ENCODE data around the gene TAF1B. TPM values are rescaled to one million over a fixed set of nuclear protein-coding genes. Genes with fewer than 3 reads are reported as not detected.

The TAF1B gene
- total RNA-seq, 4 donors from 2014 or later: 0.80 to 18.9 (median 4.4) TPM; not detected in 1

GRCh38 chr2:9907402-9907801 is 64.1 kb downstream of the TAF1B start:
- H3K4me3 ChIP-seq: no peak overlapping the region
- H3K36me3 ChIP-seq: no peaks in the 10 kb centered on the region
- H3K27ac ChIP-seq: no peak overlapping the region
- 98 to 100% methylated on average over 2 to 7 of the region's 7 CpGs for WGBS, 2 donors (ENCODE audit: low coverage in 1 of 2)
- no peaks in the 10 kb centered on the region for H3K4me1 ChIP-seq
- DNase-seq: no peak
- in situ Hi-C loops (cut with MboI; ENCODE audit: low pct_ligation_motif_present in 1 of 4, low pct_unique_long_range_greater_than_20kb in 1 of 4, low sequenced_read_pairs in 3 of 4) (no loop called here), intact Hi-C loops (cut with DNase I; ENCODE audit: low total_unique reads) (no loop called here)
- no peak for TF ChIP-seq POLR2AphosphoS5 (IDR thresholded peaks at IDR 0.05)
- no peak for TF ChIP-seq EP300 (IDR thresholded peaks at IDR 0.05; ENCODE audit: low read depth)
- no peak for TF ChIP-seq POLR2A (IDR thresholded peaks at IDR 0.05)
- TF ChIP-seq CTCF (IDR thresholded peaks at IDR 0.05): no peak
- no peaks in the 10 kb centered on the region for H3K9me3 ChIP-seq
- H3K27me3 ChIP-seq: no peaks in the 10 kb centered on the region

- 97 to 100% methylated on average over 1 of the region's 1 CpG for WGBS, 2 donors (ENCODE audit: low coverage in 1 of 2)
- H3K4me1 ChIP-seq: no peaks in the 10 kb centered on the region
- no peaks in the 10 kb centered on the region for H3K9me3 ChIP-seq
- no peak overlapping the region for H3K27ac ChIP-seq
- no peak overlapping the region for H3K4me3 ChIP-seq
- H3K27me3 ChIP-seq: no peaks in the 10 kb centered on the region
- no peak for DNase-seq
- intact Hi-C loops (cut with DNase I; ENCODE audit: low total_unique reads): no loop called here
- peaks cover 0 to 5% (median 0%) of the 10 kb centered on the region in 4 donors for H3K36me3 ChIP-seq
- in situ Hi-C loops (cut with MboI; ENCODE audit: low pct_ligation_motif_present in 1 of 4, low pct_unique_long_range_greater_than_20kb in 1 of 4, low sequenced_read_pairs in 3 of 4): no loop called here
- TF ChIP-seq POLR2AphosphoS5 (IDR thresholded peaks at IDR 0.05) (no peak), POLR2A (IDR thresholded peaks at IDR 0.05) (no peak), CTCF (IDR thresholded peaks at IDR 0.05) (no peak), EP300 (IDR thresholded peaks at IDR 0.05; ENCODE audit: low read depth) (no peak)
Measured at GRCh38 chr2:9908639-9909038, 65.4 kb downstream of the TAF1B start.

- in situ Hi-C loops (cut with MboI; ENCODE audit: low pct_ligation_motif_present in 1 of 4, low pct_unique_long_range_greater_than_20kb in 1 of 4, low sequenced_read_pairs in 3 of 4): no loop called here
- intact Hi-C loops (cut with DNase I; ENCODE audit: low total_unique reads): no loop called here
- H3K4me3 ChIP-seq: no peak overlapping the region
- no peaks in the 10 kb centered on the region for H3K27me3 ChIP-seq
- 76 to 81% methylated on average over 2 of the region's 2 CpGs for WGBS, 2 donors (ENCODE audit: low coverage in 1 of 2)
- H3K36me3 ChIP-seq: peaks cover 0 to 7% (median 0%) of the 10 kb centered on the region in 4 donors
- no peaks in the 10 kb centered on the region for H3K9me3 ChIP-seq
- no peak for DNase-seq
- TF ChIP-seq POLR2AphosphoS5 (IDR thresholded peaks at IDR 0.05) (no peak), CTCF (IDR thresholded peaks at IDR 0.05) (no peak), EP300 (IDR thresholded peaks at IDR 0.05; ENCODE audit: low read depth) (no peak)
- no peaks in the 10 kb centered on the region for H3K4me1 ChIP-seq
- H3K27ac ChIP-seq: no peak overlapping the region
Measured at GRCh38 chr2:9909106-9909505, 65.8 kb downstream of the TAF1B start.

- no peak overlapping the region for H3K27ac ChIP-seq
- peaks cover 0 to 7% (median 0%) of the 10 kb centered on the region in 4 donors for H3K36me3 ChIP-seq
- H3K27me3 ChIP-seq: no peaks in the 10 kb centered on the region
- H3K9me3 ChIP-seq: no peaks in the 10 kb centered on the region
- H3K4me3 ChIP-seq: no peak overlapping the region
- no peak for DNase-seq
- intact Hi-C loops (cut with DNase I; ENCODE audit: low total_unique reads): no loop called here
- in situ Hi-C loops (cut with MboI; ENCODE audit: low pct_ligation_motif_present in 1 of 4, low pct_unique_long_range_greater_than_20kb in 1 of 4, low sequenced_read_pairs in 3 of 4): no loop called here
- no peak for TF ChIP-seq POLR2AphosphoS5 (IDR thresholded peaks at IDR 0.05)
- no peak for TF ChIP-seq EP300 (IDR thresholded peaks at IDR 0.05; ENCODE audit: low read depth)
- TF ChIP-seq POLR2A (IDR thresholded peaks at IDR 0.05): no peak
- no peak for TF ChIP-seq CTCF (IDR thresholded peaks at IDR 0.05)
- no peaks in the 10 kb centered on the region for H3K4me1 ChIP-seq
- WGBS, 2 donors (ENCODE audit: low coverage in 1 of 2): 64 to 87% methylated on average over 4 of the region's 4 CpGs
Measured at GRCh38 chr2:9910699-9911098, 67.4 kb downstream of the TAF1B start.

All from transverse colon (tissue), 4 donors.